Heart right ventricle (tissue), 16 donors: ENCODE data around the gene THRSP. TPM values are rescaled to one million over a fixed set of nuclear protein-coding genes. Genes with fewer than 3 reads are reported as not detected.

Source experiments
- ATAC-seq, 8 donors: fragments of 200-7000 bp; cut with Tn5 transposase; one replicate each; pipeline ENCODE4 v1.9.1; 2020; ENCODE audit warnings: mild to moderate bottlenecking in 8 of 8, moderate library complexity in 8 of 8, moderate number of reproducible peaks in 1 of 8
- DNase-seq, 2 donors: peaks; one replicate each; pipeline ENCODE4 v3.0.0-alpha.2; 2020
- H3K27ac ChIP-seq, 10 donors: fragments of 200-600 bp; sonication (generic) in 2 of 10; one replicate each; pipeline versions ENCODE4 v1.5.0 to v1.8.0; 2020 to 2022; ENCODE audit warnings: mild to moderate bottlenecking in 3 of 10
- H3K27me3 ChIP-seq, 7 donors: fragments of 200-600 bp; one replicate each; pipeline ENCODE4 v1.8.0; 2021 to 2022; ENCODE audit warnings: mild to moderate bottlenecking in 2 of 7
- H3K36me3 ChIP-seq, 9 donors: fragments of 200-600 bp; sonication (generic) in 1 of 9; one replicate each; pipeline versions ENCODE4 v1.5.0 to v1.8.0; 2020 to 2022; ENCODE audit warnings: mild to moderate bottlenecking in 2 of 9
- H3K4me1 ChIP-seq, 9 donors: fragments of 200-600 bp; sonication (generic) in 1 of 9; one replicate each; pipeline versions ENCODE4 v1.5.0 to v1.8.0; 2020 to 2022; ENCODE audit warnings: mild to moderate bottlenecking in 4 of 9
- H3K4me3 ChIP-seq, 10 donors: fragments of 200-600 bp; sonication (generic) in 2 of 10; one replicate each; pipeline versions ENCODE4 v1.5.0 to v1.8.0; 2020 to 2022; ENCODE audit warnings: mild to moderate bottlenecking in 7 of 10, moderate library complexity in 2 of 10
- H3K9me3 ChIP-seq, 11 donors: fragments of 200-600 bp in 10 of 11; sonication (generic) in 2 of 11; one replicate each; pipeline versions ENCODE4 v1.5.0 to v1.8.0; 2013 to 2022; ENCODE audit warnings: mild to moderate bottlenecking in 2 of 11, control low read depth in 1 of 11, moderate library complexity in 1 of 11
- CTCF ChIP-seq, 9 donors: fragments of 200-600 bp; sonication (generic) in 2 of 9; IDR thresholded peaks; one replicate each; pipeline versions ENCODE4 v1.5.0 to v1.8.0; 2021 to 2022; ENCODE audit warnings: antibody characterized with exemption in 9 of 9, mild to moderate bottlenecking in 5 of 9, moderate library complexity in 1 of 9
- whole genome bisulfite sequencing, 2 donors: extraction: QIAGEN DNeasy Blood & Tissue Kit; methylation state at CpG; one replicate each; pipeline ENCODE4 v1.1.7; 2013; ENCODE audit warnings: inconsistent platforms in 1 of 2; 5-methylcytosine and 5-hydroxymethylcytosine counted together
- intact Hi-C, 10 donors: fragments of 100-400 bp; cut with DNase I; formaldehyde crosslinking; loops; one replicate each; pipeline versions ENCODE4 v1.11.1 to v1.14.2; 2022
- polyA plus RNA-seq, 2 donors: library from polyadenylated mRNA; stranded (reverse); fragments of 200-250 nt; gene quantifications; one replicate each; pipeline ENCODE4 v1.2.3, GENCODE V29; 2013
- total RNA-seq, 10 donors: library from RNA; stranded (reverse); fragmentation: NEBNext Ultra II Directional in 3 of 10; extraction: Animal tissue kit (Norgen Biotek cat#: 25700) in 3 of 10; gene quantifications; one replicate each; pipeline versions ENCODE4 v1.2.1 to v1.2.4, GENCODE V29; 2021 to 2023
- donor health status: Arrhythmogenic right ventricular cardiomyopathy.
- donor health status: ischemic (EF 13 %, LVEDD 7.1; RV severe dilation, severe dysfunction).
- donor health status: healthy with polysubstance abuse.
- donor health status: DM: no; HTN: yes; CAD: no.
- donor health status: DM: no; HTN: no; CAD: no.
- donor health status: ischemic (EF 25% LVEDD 6.9; RV normal size, moderate dysfunction).
- donor health status: ischemic (EF 25% LVEDD 5.7; RV mildly dilated, moderate dysfunction).
- donor health status: healthy.
- donor health status: DM: yes; HTN: yes; CAD: no.
- donor health status: Ischemic cardiomyopathy.
- donor health status: ischemic (EF 35%, LVEDD 5.7; RV mildly dilated, moderate dysfunction).
- donor health status: nonischemic (EF 11% LVEDD 7.7; RV severe dilation, severe dysfunction).
- donor health status: DM: yes; HTN: yes; CAD: no.
- donor health status: PGD.
- donor health status: ischemic (EF 29% LVEDD 5.4; RV normal size, mild dysfunction).
- donor health status: nonischemic (EF 23%, LVEDD 6.1; RV moderate dilation, normal function).

THRSP gene
- total and polyA plus RNA-seq, 12 donors, result 0.21 to 25.4 (median 4.0) TPM; not detected in 3

- ATAC-seq (no peak), DNase-seq (no peak)
- Histone ChIP-seq H3K4me1 (peaks cover 0 to 24% (median 8%) of the 10 kb centered on the region in 9 donors), H3K9me3 (no peaks in the 10 kb centered on the region), H3K4me3 (no peak overlapping the region), H3K27ac (no peak overlapping the region), H3K27me3 (no peaks in the 10 kb centered on the region), H3K36me3 (no peaks in the 10 kb centered on the region)
- intact Hi-C loops, result loop anchor here in 3 of 10 donors (5.0 to 10.0 kb wide), 2 partner anchors 47 to 55 kb away; partner anchors contain the start of gene INTS4 (in 2 of the 3)
- no peak for TF ChIP-seq CTCF (IDR thresholded peaks at IDR 0.05)
- 78 to 88% methylated on average over 8 of the region's 8 CpGs for WGBS, 2 donors
These were observed 14.3 kb upstream of the THRSP start for GRCh38 chr11:78049348-78049747.

DNA sequence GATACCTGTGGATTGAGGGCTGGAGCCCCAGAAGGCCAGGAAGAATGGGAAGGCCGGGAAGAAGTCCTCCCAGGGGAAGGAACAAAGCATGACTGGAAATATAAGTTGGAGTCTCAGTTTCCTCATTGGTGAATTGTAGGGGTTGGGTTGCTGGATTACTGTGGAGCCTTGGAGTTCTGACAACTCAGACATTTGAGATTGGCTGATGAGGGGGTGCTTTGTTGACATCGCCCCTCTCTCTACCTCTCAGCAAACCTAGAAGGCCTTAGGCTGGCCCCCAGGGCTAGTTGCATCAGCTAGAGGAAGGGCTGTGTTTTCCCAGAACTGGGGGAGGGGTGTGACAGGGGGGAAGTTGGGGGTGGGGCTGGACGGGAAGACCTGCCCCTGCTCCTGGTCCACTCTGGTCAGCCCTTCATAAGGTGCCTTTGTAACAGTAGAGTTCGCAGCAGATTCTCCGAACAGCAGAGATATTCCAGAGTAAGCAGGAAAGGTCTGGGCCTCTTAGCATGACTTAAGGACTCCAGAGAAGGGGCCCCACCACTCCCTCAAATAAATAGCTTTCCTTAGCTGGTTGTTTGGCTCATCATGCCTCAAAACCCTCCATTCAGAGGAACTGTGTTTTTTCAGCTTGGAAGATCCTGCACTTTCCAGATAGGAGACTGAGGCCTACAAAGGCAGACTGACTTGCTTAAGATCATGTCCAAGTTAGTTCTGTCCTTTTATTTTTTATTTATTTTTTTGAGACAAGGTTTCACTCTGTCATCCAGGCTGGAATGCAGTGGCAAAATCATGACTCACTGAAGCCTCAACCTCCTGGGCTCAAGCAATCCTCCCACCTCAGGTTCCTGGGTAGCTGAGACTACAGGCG lies 12.5 kb upstream of the THRSP start:
- Histone ChIP-seq H3K9me3 (no peaks in the 10 kb centered on the region), H3K36me3 (no peaks in the 10 kb centered on the region), H3K4me1 (peaks cover 0 to 15% (median 3%) of the 10 kb centered on the region in 9 donors), H3K27me3 (no peaks in the 10 kb centered on the region), H3K27ac (no peak overlapping the region), H3K4me3 (no peak overlapping the region)
- no peak for ATAC-seq
- no peak for TF ChIP-seq CTCF (IDR thresholded peaks at IDR 0.05)
- WGBS, 2 donors, result 76 to 83% methylated on average over 6 of the region's 6 CpGs
- no peak for DNase-seq
- intact Hi-C loops, result no loop called here

- no peak for TF ChIP-seq CTCF (IDR thresholded peaks at IDR 0.05)
- peaks cover 0 to 11% (median 0%) of the 10 kb centered on the region in 9 donors for H3K4me1 ChIP-seq
- intact Hi-C loops, result no loop called here
- no peak for DNase-seq
- no peaks in the 10 kb centered on the region for H3K36me3 ChIP-seq
- no peak overlapping the region for H3K27ac ChIP-seq
- ATAC-seq, result peak in 1 of 8 donors; percentile 41
- no peaks in the 10 kb centered on the region for H3K27me3 ChIP-seq
- H3K9me3 ChIP-seq, result no peaks in the 10 kb centered on the region
- WGBS, 2 donors, result 93 to 95% methylated on average over 4 of the region's 4 CpGs
- H3K4me3 ChIP-seq, result no peak overlapping the region
These were observed 8.7 kb upstream of the THRSP start for GRCh38 chr11:78054971-78055370.

- H3K27ac ChIP-seq, result no peak overlapping the region
- intact Hi-C loops, result no loop called here
- no peak overlapping the region for H3K4me3 ChIP-seq
- H3K4me1 ChIP-seq, result peaks cover 0 to 7% (median 0%) of the 10 kb centered on the region in 9 donors
- H3K36me3 ChIP-seq, result no peaks in the 10 kb centered on the region
- TF ChIP-seq CTCF (IDR thresholded peaks at IDR 0.05), result no peak
- WGBS, 2 donors, result 27 to 40% methylated on average over 3 of the region's 3 CpGs
- no peaks in the 10 kb centered on the region for H3K9me3 ChIP-seq
- ATAC-seq (no peak), DNase-seq (no peak)
- H3K27me3 ChIP-seq, result no peaks in the 10 kb centered on the region
These were observed 7.6 kb upstream of the THRSP start for GRCh38 chr11:78056093-78056492.
